Esophagus muscularis mucosa (tissue), 3 donors: Measurements from ENCODE around the gene POLN.

Source experiments
- POLR2A ChIP-seq: fragments of 450-650 bp; IDR thresholded peaks from one replicate; pipeline ENCODE4 v1.6.1; 2017; ENCODE audit warnings: antibody characterized with exemption, moderate library complexity, mild to moderate bottlenecking, low read depth
- POLR2AphosphoS5 ChIP-seq, 2 donors: sonication (generic); formaldehyde crosslinking; IDR thresholded peaks; one replicate each; pipeline ENCODE4 v1.6.1; 2017; ENCODE audit warnings: antibody characterized with exemption in 2 of 2
- TF ChIP-seq, protein P1 (sequence below), 3 experiments: fragments of 200-600 bp in 2 of 3; fragments of 450-650 bp in 1 of 3; sonication (generic) in 2 of 3; IDR thresholded peaks; one replicate each; pipeline ENCODE4 v1.5.1; 2017 to 2019; ENCODE audit warnings: antibody characterized with exemption in 3 of 3, mild to moderate bottlenecking in 2 of 3, moderate library complexity in 1 of 3

DNA sequence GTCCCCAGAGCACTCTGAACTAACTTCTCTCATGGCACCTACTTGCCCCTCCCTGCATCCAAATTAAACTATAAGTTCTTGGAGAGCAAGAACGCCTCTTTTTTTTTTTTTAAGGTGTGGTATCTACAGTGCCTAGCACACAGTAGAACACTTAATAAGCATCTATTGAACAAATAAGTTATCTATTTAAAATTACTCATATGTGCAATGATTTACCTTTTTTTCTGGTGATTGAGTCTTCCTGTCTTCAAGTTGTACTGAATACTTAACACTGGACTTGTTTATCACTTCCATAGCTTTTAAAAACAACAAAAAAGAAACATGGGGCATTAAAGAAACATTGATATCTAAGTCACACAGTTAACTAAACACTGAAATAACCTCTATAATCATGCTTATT, 29.1 kb downstream of the POLN start:
- TF ChIP-seq POLR2A (no peak), POLR2AphosphoS5 (IDR thresholded peaks at IDR 0.05) (no peak)
- TF ChIP-seq, protein P1, sequence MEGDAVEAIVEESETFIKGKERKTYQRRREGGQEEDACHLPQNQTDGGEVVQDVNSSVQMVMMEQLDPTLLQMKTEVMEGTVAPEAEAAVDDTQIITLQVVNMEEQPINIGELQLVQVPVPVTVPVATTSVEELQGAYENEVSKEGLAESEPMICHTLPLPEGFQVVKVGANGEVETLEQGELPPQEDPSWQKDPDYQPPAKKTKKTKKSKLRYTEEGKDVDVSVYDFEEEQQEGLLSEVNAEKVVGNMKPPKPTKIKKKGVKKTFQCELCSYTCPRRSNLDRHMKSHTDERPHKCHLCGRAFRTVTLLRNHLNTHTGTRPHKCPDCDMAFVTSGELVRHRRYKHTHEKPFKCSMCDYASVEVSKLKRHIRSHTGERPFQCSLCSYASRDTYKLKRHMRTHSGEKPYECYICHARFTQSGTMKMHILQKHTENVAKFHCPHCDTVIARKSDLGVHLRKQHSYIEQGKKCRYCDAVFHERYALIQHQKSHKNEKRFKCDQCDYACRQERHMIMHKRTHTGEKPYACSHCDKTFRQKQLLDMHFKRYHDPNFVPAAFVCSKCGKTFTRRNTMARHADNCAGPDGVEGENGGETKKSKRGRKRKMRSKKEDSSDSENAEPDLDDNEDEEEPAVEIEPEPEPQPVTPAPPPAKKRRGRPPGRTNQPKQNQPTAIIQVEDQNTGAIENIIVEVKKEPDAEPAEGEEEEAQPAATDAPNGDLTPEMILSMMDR (IDR thresholded peaks at IDR 0.05) = no peak
